Caco-2 (cell line): Measurements from ENCODE around the gene UBE2E2. TPM values are rescaled to one million over a fixed set of nuclear protein-coding genes. Genes with fewer than 3 reads are reported as not detected.

Source experiments
- BruUV-seq: library from RNA; stranded (reverse); fragments of 400-500 nt; replicated peaks from 2 replicates; lab custom pipeline; 2021; lab: Mats Ljungman, UMichigan
- CTCF ChIA-PET: fragments of 300-600 bp; sonication (Branson Sonifier 250); formaldehyde crosslinking; loops from one replicate; lab custom pipeline; 2022; ENCODE audit warnings: antibody characterized with exemption; lab: Charles Lee
- POLR2A ChIA-PET: fragments of 300-600 bp; sonication (Branson Sonifier 250); formaldehyde crosslinking; loops from one replicate; lab custom pipeline; 2022; ENCODE audit warnings: antibody characterized with exemption; lab: Charles Lee
- DNase-seq, 2 experiments: peaks; one replicate each; pipeline versions ENCODE4 v3.0.0 to v3.0.0-alpha.2; 2020 to 2022
- H3K27me3 ChIP-seq: replicated peaks from 2 replicates; pipeline ENCODE4 v1.6.0; 2011; ENCODE audit warnings: low read length; ENCODE audit not compliant: control insufficient read depth, insufficient read depth
- H3K36me3 ChIP-seq: 2 replicates; pipeline ENCODE4 v1.5.1; 2011; ENCODE audit warnings: low read length; ENCODE audit not compliant: control insufficient read depth, insufficient read depth
- H3K4me1 ChIP-seq: fragments of 250-450 bp; sonication (Bioruptor Pico); 2 replicates; pipeline ENCODE4 v1.5.1; 2020; ENCODE audit warnings: mild to moderate bottlenecking
- H3K4me3 ChIP-seq: 2 replicates; pipeline ENCODE4 v1.5.1; 2011; ENCODE audit warnings: low read depth, mild to moderate bottlenecking, control low read depth, low read length
- H3K9me3 ChIP-seq: fragments of 250-450 bp; sonication (Bioruptor Pico); 2 replicates; pipeline ENCODE4 v1.5.1; 2020; ENCODE audit warnings: mild to moderate bottlenecking, moderate library complexity
- H3K27ac Mint-ChIP-seq: one replicate; pipeline ENCODE4 v1.8.0; 2022; ENCODE audit warnings: mixed read lengths; ENCODE audit not compliant: unreplicated experiment
- H3K27me3 Mint-ChIP-seq: one replicate; pipeline ENCODE4 v1.8.0; 2022; ENCODE audit warnings: mixed read lengths; ENCODE audit not compliant: insufficient read depth, unreplicated experiment
- H3K36me3 Mint-ChIP-seq: one replicate; pipeline ENCODE4 v1.8.0; 2022; ENCODE audit warnings: mild to moderate bottlenecking, mixed read lengths; ENCODE audit not compliant: insufficient read depth, unreplicated experiment
- H3K4me1 Mint-ChIP-seq: one replicate; pipeline ENCODE4 v1.8.0; 2022; ENCODE audit warnings: low read depth, mixed read lengths; ENCODE audit not compliant: unreplicated experiment
- H3K4me3 Mint-ChIP-seq: one replicate; pipeline ENCODE4 v1.8.0; 2022; ENCODE audit warnings: mild to moderate bottlenecking, moderate library complexity, mixed read lengths; ENCODE audit not compliant: unreplicated experiment
- H3K9me3 Mint-ChIP-seq: one replicate; pipeline ENCODE4 v1.8.0; 2022; ENCODE audit warnings: mixed read lengths; ENCODE audit not compliant: unreplicated experiment
- CTCF ChIP-seq, 2 experiments: fragments of 200-600 bp in 1 of 2; IDR thresholded peaks; 1 replicate in 1 of 2; 2 replicates in 1 of 2; pipeline versions ENCODE4 v1.5.1 to v1.8.0; 2011 to 2022; ENCODE audit warnings: antibody characterized with exemption in 1 of 2, control low read depth in 1 of 2, inconsistent platforms in 1 of 2, low read depth in 1 of 2, low read length in 1 of 2, mild to moderate bottlenecking in 1 of 2, moderate library complexity in 1 of 2; ENCODE audit not compliant: insufficient read depth in 1 of 2, severe bottlenecking in 1 of 2, unreplicated experiment in 1 of 2
- intact Hi-C: fragments of 100-400 bp; cut with micrococcal nuclease; formaldehyde crosslinking; loops from one replicate; pipeline ENCODE4 v1.10.0; 2022; ENCODE audit not compliant: unreplicated experiment
- total RNA-seq: library from RNA; stranded (reverse); gene quantifications from 2 replicates; pipeline ENCODE4 v1.2.3, GENCODE V29; 2022

Gene UBE2E2
- total RNA-seq, 1 experiment from 2014 or later = 83.8 TPM

- no TSS peak for BruUV-seq
- Mint-ChIP-seq H3K27ac (no peak overlapping the region), H3K9me3 (no peaks in the 10 kb centered on the region), H3K4me1 (no peaks in the 10 kb centered on the region), H3K4me3 (no peak overlapping the region), H3K27me3 (no peaks in the 10 kb centered on the region), H3K36me3 (peaks cover 5% of the 10 kb centered on the region)
- POLR2A ChIA-PET = no interaction called here
- no peak for TF ChIP-seq CTCF (IDR thresholded peaks at IDR 0.05; ENCODE audit: insufficient read depth in 1 of 2, low read depth in 1 of 2, low read length in 1 of 2, severe bottlenecking in 1 of 2, unreplicated experiment in 1 of 2)
- no peaks in the 10 kb centered on the region; the same call in 1 of the 2 replicates for H3K9me3 ChIP-seq
- no peaks in the 10 kb centered on the region for H3K36me3 ChIP-seq
- no peak overlapping the region for H3K4me3 ChIP-seq
- DNase-seq = no peak
- H3K27me3 ChIP-seq = no peaks in the 10 kb centered on the region
- CTCF ChIA-PET = no interaction called here
- H3K4me1 ChIP-seq = no peaks in the 10 kb centered on the region
- intact Hi-C loops = loop anchor here (10.0 kb wide), 1 partner anchor 435 kb away; no protein-coding TSS in a partner anchor
Observed at GRCh38 chr3:23619705-23620637, 416.8 kb downstream of the UBE2E2 start.

- Histone ChIP-seq H3K4me3 (no peak overlapping the region), H3K4me1 (no peaks in the 10 kb centered on the region), H3K36me3 (no peaks in the 10 kb centered on the region), H3K27me3 (no peaks in the 10 kb centered on the region), H3K9me3 (no peaks in the 10 kb centered on the region; the same call in 1 of the 2 replicates)
- intact Hi-C loops = loop anchor here (10.0 kb wide), 1 partner anchor 436 kb away; no protein-coding TSS in a partner anchor
- POLR2A ChIA-PET = no interaction called here
- Mint-ChIP-seq H3K4me3 (no peak overlapping the region), H3K27me3 (no peaks in the 10 kb centered on the region), H3K27ac (no peak overlapping the region), H3K9me3 (no peaks in the 10 kb centered on the region), H3K36me3 (peaks cover 5% of the 10 kb centered on the region), H3K4me1 (no peaks in the 10 kb centered on the region)
- CTCF ChIA-PET = interaction anchor here (0.6 kb wide), 1 partner anchor 48 kb away, joined by 3 read pairs; no protein-coding TSS in a partner anchor
- TF ChIP-seq CTCF (IDR thresholded peaks at IDR 0.05; ENCODE audit: insufficient read depth in 1 of 2, low read depth in 1 of 2, low read length in 1 of 2, severe bottlenecking in 1 of 2, unreplicated experiment in 1 of 2) = no peak
- no TSS peak for BruUV-seq
- no peak for DNase-seq
Observed at GRCh38 chr3:23620638-23621015, 417.5 kb downstream of the UBE2E2 start.

- intact Hi-C loops = loop anchor here (10.0 kb wide), 1 partner anchor 439 kb away; no protein-coding TSS in a partner anchor
- no peaks in the 10 kb centered on the region for H3K27me3 ChIP-seq
- Mint-ChIP-seq H3K4me1 (peaks cover 10% of the 10 kb centered on the region), H3K27ac (no peak overlapping the region), H3K27me3 (no peaks in the 10 kb centered on the region), H3K36me3 (no peaks in the 10 kb centered on the region), H3K9me3 (no peaks in the 10 kb centered on the region), H3K4me3 (no peak overlapping the region)
- TF ChIP-seq CTCF (IDR thresholded peaks at IDR 0.05; ENCODE audit: insufficient read depth in 1 of 2, low read depth in 1 of 2, low read length in 1 of 2, severe bottlenecking in 1 of 2, unreplicated experiment in 1 of 2) = no peak
- H3K9me3 ChIP-seq = no peaks in the 10 kb centered on the region; the same call in 1 of the 2 replicates
- no peaks in the 10 kb centered on the region for H3K36me3 ChIP-seq
- DNase-seq = no peak
- peaks cover 18% of the 10 kb centered on the region for H3K4me1 ChIP-seq
- BruUV-seq = no TSS peak
- H3K4me3 ChIP-seq = no peak overlapping the region
- CTCF ChIA-PET = no interaction called here
- POLR2A ChIA-PET = no interaction called here
Observed at GRCh38 chr3:23623844-23624243, 420.7 kb downstream of the UBE2E2 start.
